GM18907 (cell line): ENCODE data around the gene SCAND1.
"Not testable (repeated sequence)": the region's sequence is repeated elsewhere in the genome, so short reads cannot be mapped to it uniquely, and the experiment has no call there.

Experiments
- ATAC-seq: cut with Tn5 transposase; IDR thresholded peaks from one replicate; pipeline ENCODE4 v1.9.1; 2021; ENCODE audit warnings: mild to moderate bottlenecking, moderate library complexity; ENCODE audit not compliant: unreplicated experiment

SCAND1 gene

DNA sequence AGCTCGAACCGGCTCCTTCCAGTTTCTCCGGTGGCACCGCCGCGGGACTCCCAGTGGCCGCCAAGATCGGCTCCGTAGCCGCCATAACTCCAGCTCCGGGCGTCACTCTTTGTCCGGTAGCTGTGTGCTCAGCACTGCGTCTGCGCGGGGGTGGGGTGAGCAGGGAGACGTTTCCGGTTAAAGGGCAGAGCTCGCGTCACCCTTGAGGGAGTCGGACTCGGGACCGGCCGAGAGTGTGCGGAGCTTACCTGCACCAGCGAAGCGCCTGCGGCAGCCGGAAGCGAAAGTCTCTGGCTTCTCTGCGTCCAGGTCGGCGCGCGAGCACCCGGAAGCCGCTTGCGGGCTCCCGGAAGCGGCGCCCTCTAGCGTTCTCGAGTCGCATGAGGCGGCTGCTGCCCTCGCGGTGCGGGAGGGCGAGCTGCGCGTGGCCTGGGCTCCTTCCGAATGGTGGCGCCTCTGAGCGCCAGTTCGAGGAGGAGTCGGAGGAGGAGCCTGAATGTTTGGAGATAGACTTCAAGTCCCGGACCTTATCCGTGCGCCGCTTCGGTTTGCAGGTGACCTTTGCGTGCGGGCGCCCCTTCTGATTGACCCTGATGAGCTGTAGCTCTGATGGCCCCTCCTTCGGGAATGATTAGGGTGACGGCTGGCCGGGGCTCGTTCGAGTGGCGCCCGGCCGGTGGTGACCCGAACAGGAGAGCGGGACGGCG is at the start of gene SCAND1:
Gene SCAND1 (minus strand): TSS at position 303 of the 707 bp plus-strand sequence. CDS start 218 bp downstream, at position 85.
- ATAC-seq, result peak; percentile 87

DNA sequence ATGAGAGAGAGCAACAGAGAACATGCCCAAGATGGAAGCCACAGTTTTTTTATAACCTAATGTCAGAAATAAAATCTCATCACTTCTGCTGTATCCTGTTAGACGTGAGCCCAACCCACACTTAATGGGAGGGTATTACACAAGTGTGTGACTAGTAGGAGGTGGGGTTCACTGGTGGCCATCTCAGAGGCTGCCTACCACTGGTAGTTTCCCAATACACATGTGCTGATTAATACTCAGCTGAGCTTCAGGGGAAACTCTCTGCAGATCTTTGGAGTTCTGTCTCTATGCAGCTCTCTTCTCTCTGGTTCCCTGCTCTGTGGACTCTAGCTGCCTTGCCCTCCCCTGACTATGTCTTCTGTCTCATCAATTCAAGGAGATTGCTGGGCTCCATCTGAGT is 49.7 kb upstream of the SCAND1 start:
- ATAC-seq, result no peak

DNA sequence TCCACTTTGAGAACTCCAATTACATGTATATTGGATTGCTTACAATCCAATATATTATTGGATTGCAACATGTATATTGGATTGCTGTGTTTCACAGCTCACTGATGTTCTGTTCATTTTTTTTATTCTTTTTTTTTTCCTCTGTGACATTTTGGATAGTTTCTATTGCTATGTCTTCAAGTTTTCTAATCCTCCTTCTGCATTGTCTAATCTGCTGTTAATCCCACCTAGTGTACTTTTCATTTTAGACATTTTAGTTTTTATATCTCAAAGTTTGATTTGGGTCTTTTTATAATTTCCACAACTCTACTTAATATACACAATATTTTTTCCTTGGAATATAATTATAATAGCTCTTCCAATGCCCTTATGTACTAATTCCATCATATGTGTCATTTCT is 48.6 kb upstream of the SCAND1 start:
- no peak for ATAC-seq

GRCh38 chr20:36001331-36001730 is 47.0 kb upstream of the SCAND1 start:
- ATAC-seq, result not testable (repeated sequence)

GRCh38 chr20:35996492-35996891 is 42.2 kb upstream of the SCAND1 start:
- not testable (repeated sequence) for ATAC-seq

DNA sequence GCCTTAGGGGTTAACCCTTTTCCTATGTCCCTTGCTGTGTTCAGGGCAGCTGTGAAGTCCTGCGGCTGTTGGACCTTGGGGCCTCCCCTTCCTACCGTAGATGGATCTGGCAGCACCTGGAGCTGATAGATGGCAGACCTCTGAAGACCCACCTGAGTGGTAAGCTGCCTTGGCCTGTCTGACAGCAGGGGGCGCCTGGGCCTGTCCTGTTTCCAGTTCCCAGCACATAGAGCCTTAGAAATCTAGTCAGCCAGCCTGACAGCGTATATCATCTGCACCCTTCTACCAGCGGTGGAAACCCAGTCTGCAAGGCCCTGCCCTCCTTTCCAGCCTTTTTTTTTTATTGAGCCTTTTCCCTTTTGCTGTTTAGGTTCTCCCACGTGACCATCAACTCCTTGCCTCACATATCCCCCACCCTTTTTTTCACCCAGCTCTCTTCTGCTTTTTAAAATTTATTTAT is 40.7 kb upstream of the SCAND1 start:
- no peak for ATAC-seq

DNA sequence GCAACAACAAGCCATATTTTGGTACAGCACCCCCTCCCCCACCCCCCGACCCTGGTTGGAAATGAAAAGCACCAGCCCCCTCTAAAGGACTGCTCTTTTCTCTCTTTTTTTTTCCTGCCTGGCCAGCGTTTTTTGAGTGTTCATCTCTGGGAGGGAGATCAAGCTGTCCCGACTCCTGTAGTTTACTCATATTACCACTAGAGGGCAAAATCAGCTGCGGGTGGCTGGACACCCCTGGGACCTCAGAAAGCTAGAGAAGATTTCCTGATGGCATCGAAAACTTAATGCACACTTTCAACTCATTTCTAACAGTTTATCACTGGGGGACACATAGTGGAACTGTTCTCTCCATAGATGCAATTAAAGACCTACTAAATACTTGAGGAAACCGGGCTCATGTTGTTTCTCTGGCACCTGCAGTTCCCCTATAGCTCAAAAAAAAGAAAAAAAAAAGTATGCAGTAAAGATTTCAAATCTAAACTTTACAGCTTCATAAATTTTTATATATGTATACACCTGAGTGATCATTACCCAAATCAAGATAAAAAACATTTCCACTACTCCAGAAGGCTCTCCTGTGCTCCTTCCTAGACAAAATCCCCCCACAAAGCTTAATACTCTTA is 38.5 kb upstream of the SCAND1 start:
- no peak for ATAC-seq

DNA sequence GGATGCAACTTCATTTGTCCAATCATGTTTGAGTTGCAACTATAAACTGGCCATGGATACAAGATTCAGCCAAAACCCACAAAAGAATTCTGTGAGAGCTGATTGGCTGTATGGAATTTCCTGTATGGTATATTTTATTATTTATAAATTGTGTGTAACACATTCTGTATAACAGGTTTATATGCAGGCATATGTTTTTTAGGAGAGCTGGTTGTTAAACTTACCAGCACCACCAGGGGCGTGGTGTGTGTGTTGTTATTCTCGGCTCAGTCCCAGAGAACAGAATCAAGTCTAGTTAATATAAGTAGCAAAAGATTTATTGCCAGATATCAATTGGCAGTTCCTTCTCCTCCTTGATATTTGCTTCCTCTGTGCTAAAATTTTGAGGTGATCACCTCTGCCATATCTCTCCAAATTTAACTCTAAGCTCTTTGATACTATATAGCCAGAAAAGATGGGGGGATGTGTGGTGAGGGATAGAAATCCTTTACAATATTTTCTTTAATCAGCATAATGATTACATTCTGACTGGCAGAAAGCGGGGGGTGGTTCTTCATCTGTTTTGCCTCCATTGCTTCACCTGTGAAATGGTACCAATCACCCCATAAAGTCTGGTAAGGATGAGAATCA is 37.0 kb upstream of the SCAND1 start:
- ATAC-seq, result no peak

DNA sequence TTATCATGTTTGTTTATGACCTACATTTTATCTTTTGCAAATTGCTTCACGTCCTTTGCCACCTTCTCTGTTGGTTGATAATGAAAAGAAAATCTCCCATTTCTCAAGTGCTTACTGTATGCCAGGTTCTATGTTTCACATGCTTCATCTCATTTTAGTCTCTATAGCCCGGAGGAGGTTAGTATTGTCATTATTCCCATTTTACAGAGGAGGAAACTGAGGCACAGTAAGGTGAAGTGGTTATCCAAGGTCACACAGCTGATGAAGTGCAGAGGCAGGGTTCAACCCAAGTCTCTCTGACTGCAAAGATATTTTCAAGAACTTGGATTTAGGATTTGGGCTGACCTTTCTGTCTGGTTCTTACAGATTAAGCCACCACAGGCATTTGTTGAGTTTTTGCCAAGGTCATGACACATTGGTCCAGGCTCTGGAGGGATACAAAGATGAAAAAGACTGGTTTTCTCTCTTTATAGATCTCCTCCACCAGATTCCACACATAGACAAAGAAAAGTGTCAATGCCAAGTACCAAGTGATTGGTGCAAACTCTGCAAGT is 34.7 kb upstream of the SCAND1 start:
- ATAC-seq, result no peak

DNA sequence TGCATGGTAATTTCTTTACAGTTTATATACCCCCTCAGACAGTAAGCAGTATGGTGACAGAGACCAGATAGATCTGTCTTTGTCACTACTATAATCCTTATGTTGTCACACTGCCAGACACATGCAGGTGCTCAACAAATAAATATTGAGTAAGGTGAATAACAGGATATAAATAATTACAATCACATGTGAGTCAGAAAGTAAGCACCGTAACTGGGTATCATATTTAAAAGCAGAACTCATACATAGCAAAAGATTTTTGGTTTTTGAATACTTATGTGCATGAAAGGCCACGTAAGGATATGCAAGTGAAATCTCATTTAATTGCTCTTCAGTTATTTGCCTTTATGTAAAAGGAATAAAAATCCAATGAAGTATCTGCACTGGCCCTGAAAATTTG is 31.5 kb upstream of the SCAND1 start:
- ATAC-seq, result no peak

GRCh38 chr20:35984382-35984781 is 30.1 kb upstream of the SCAND1 start:
- ATAC-seq, result no peak

- no peak for ATAC-seq
These were observed 27.7 kb upstream of the SCAND1 start for GRCh38 chr20:35981969-35982368.

DNA sequence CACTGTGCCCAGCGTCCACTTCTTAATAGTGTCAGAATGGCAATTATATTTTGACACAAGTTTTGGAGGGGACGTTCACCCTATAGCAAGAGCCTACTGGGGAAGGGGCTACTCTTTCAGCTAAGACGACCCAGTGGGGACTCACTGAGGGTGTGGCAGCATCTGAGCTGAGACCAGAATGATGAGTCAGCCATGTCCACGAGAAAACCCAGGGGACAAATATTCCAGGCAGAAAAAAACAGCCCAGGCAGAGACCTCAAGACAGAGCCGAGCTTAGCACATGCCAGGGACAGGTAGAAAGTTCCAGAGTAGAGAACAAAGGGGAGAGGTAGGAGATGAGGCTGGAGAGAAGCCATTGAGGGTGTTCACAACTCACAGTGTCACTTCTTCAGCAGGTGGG is 25.2 kb upstream of the SCAND1 start:
- no peak for ATAC-seq

DNA sequence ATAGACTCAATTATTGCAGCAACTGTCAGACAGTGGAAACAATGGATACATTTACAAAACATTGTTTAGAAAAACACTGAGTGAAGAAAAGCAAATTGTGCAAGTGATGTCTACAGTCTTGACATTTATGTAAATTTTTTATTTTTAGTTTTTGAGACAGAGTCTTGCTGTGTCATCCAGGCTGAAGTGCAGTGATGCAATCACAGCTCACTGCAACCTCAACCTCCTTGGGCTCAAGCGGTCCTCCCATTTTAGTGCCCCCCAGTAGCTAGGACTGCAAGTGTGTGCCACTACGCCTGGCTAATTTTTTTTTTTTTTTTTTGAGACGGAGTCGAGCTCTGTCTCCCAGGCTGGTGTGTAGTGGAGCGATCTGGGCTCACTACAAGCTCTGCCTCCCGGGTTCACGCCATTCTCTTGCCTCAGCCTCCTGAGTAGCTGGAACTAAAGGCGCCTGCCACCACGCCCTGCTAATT is 23.8 kb upstream of the SCAND1 start:
- ATAC-seq, result no peak

DNA sequence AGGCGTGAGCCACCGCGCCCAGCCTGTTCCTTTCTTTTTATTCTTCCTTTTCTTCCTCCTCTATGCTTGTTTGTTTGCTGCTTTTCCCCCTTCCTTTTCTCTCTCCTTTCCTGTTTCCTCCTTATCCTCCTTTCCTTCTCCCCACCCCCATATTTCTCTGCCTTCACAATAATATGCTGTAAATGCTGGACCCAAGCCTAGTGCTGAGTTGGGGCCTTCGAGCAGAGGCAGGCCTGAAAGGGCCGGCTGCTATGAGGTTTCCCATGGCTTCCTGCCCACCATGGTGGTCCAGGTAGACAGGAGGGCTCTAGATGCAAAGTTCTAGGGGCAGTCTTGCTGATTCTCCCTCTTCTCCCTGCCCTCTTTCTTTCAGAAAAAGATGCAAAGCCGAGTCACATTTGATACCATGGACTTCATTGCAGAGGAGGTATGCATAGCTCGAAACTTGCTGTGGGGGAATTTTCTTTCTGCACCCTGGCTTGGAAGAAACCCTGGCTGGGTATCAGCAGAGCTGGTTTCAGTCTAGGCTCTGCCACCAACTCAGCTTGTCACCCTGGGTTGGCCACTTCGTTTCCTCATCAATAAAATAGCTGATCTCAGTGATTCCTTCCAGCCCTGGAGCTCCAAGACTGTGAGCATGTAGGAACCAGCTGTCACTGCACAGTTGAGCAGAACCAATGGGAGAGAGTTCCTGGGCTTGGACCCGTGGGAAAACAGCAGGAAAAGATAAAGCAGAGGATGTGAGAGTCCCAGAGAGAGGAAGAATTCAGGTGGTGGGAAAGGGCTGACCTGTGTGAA is 21.5 kb upstream of the SCAND1 start:
- ATAC-seq, result no peak

GRCh38 chr20:35974256-35974655 is 20.0 kb upstream of the SCAND1 start:
- ATAC-seq, result no peak

DNA sequence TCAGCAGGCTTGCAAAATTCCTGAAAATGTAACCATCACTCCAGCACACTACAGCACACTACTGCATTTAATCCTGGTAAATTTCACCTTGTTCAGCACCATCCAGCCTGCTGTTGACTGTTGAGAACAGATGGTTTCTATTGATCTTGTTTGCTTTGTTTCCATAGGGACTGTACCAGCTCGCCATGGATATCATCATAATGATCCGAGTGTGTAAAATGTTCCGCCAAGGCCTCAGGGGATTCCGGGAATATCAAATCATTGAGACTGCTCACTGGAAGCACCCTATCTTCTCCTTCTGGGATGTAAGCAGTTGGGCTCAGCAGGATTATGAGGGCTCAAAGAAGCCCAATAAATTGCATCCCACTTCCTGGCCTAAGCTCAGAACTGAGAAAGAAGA is 18.2 kb upstream of the SCAND1 start:
- ATAC-seq, result no peak

GRCh38 chr20:35971981-35972380 is 17.7 kb upstream of the SCAND1 start:
- no peak for ATAC-seq

DNA sequence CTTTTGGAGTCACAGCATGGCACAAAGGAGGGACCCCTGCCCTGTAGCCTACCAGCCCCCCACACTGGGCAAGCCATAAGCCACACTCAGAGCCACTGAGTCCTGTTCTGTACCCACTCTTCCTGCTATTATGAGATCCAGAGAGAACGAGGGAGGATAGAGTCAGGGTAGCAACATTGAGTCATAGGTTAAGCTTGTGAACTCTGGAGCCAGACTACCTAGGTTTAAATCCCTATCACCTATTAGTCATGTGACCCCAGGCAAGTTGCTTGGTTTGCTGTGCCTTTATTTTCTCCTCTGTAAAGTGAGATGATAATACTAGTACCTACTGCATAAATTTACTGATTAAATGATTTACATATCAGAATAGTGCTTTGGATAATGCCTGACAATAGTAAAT is 14.6 kb upstream of the SCAND1 start:
- no peak for ATAC-seq

DNA sequence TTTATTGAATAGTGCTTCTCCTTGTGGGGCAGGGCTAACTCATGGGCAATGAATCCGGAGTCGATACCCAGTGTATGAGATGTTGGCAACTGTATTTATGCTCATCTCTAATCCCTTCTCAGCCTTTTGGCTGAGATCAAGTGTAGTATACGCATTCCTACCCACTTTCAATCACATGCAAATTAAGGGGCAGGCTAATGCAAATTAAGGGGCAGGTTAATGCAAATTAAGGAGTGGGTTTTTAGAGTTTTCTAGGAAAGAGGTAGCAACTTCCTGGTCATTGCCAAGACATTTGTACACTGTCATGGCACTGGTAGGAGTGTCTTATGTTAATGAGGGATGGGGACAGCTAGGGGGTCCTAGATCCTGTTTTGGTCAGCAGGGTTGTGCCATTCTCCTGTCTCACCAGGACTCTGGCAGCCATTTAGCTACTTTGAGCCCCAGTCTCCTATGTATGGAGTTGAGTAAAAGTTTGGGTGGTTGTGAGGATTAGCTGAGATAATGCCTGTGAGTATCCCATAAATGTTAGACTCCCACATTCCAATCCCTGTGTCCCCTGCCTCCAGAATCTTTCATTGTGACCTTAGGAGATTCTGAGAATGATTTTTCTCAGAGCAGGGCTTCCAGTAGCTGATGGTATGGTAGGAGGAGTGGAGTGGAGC is 13.8 kb upstream of the SCAND1 start, which contains the start of gene CNBD2:
Gene CNBD2 (plus strand): TSS at position 612 of the 662 bp plus-strand sequence. CDS start 173 bp downstream, outside the sequence.
- ATAC-seq, result no peak
